Peyer's patch (tissue), 4 donors: Measurements from ENCODE around the gene ASXL2.

ENCODE experiments used
- CTCF ChIP-seq, 6 experiments: fragments of 450-650 bp in 4 of 6; fragments of 200-600 bp in 2 of 6; sonication (generic) in 1 of 6; IDR thresholded peaks; one replicate each; pipeline ENCODE4 v1.5.1; 2017 to 2019; ENCODE audit warnings: antibody characterized with exemption in 6 of 6, mild to moderate bottlenecking in 3 of 6, moderate library complexity in 1 of 6
- POLR2A ChIP-seq, 2 donors: fragments of 450-650 bp; IDR thresholded peaks; one replicate each; pipeline ENCODE4 v1.5.1; 2017; ENCODE audit warnings: antibody characterized with exemption in 2 of 2, mild to moderate bottlenecking in 2 of 2, moderate library complexity in 2 of 2

GRCh38 chr2:25711675-25712354 is 166.5 kb downstream of the ASXL2 start:
- TF ChIP-seq CTCF (IDR thresholded peaks at IDR 0.05) (no peak), POLR2A (IDR thresholded peaks at IDR 0.05) (no peak)
